GM12801 (cell line): ENCODE measurements around the gene GLRX5.

Source experiments
- CTCF ChIP-seq: IDR thresholded peaks from one replicate; pipeline ENCODE4 v1.5.1; 2011; ENCODE audit warnings: control low read depth; ENCODE audit not compliant: insufficient read length; ENCODE audit errors: extremely low read depth

Gene GLRX5

GRCh38 chr14:95534299-95535225 lies at the start of gene GLRX5:
Gene GLRX5, plus strand, starts transcription at chr14:95535050. Its CDS starts 40 bp downstream, at chr14:95535090.
- no peak for TF ChIP-seq CTCF

GRCh38 chr14:95485222-95485819 lies 49.5 kb upstream of the GLRX5 start:
- TF ChIP-seq CTCF, result no peak

- no peak for TF ChIP-seq CTCF
Observed at GRCh38 chr14:95486875-95487668, 47.8 kb upstream of the GLRX5 start.

- no peak for TF ChIP-seq CTCF
Observed at GRCh38 chr14:95487669-95488084, 47.2 kb upstream of the GLRX5 start.

GRCh38 chr14:95488376-95489213 lies 46.3 kb upstream of the GLRX5 start:
- no peak for TF ChIP-seq CTCF

GRCh38 chr14:95489214-95490137 lies 45.4 kb upstream of the GLRX5 start:
- TF ChIP-seq CTCF, result no peak
